ENCODE results near the gene PCED1A. TPM values are rescaled to one million over a fixed set of nuclear protein-coding genes. Genes with fewer than 3 reads are reported as not detected.
A peak's percentile ranks its signal among the peaks of the same experiment; 100 is the strongest.

PCED1A gene
- total RNA-seq, 5 donors from 2014 or later (not counting 1 experiment from before 2014, with no cell fraction given) = 65.1 to 111 (median 95.2) TPM

DNA sequence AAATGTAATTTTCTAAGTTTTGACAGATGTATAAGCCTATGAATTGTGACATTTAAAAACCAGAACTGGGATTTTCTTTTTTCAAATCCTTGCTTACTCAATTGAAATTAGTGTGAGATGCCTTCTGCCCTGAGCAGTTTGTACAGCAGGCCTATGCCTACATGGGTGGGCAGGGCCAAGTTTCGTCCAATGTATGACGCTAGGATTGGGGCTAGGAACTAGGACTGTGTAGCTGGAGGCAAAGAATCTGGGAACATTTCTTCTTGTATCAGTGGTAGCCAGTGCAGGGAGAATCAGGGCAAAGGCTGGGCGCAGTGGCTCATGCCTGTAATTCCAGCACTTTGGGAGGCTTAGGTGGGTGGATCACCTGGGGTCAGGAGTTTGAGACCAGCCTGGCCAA, 28.9 kb upstream of the PCED1A start:
- no peak overlapping the region for H3K4me3 ChIP-seq (ENCODE audit: control insufficient read depth in 1 of 2, extremely low read depth in 1 of 2, low read length in 1 of 2)
- peaks cover 41 to 57% (median 44%) of the 10 kb centered on the region in 3 donors for H3K4me1 Mint-ChIP-seq
- H3K27ac Mint-ChIP-seq = no peak overlapping the region
- WGBS (ENCODE audit: insufficient coverage) = 100% methylated on average over 3 of the region's 3 CpGs
- no peak for ATAC-seq (replicated peaks in 1 of 4)
- H3K27me3 ChIP-seq (replicated peaks in 1 of 2; ENCODE audit: control insufficient read depth in 2 of 2, extremely low read depth in 1 of 2, insufficient read depth in 2 of 2, low read length in 1 of 2) = peaks cover 0 to 3% of the 10 kb centered on the region in 2 experiments
- H3K27ac ChIP-seq (ENCODE audit: low read length) = no peak overlapping the region
- H3K36me3 ChIP-seq (ENCODE audit: control insufficient read depth in 2 of 2, extremely low read depth in 1 of 2, insufficient read depth in 1 of 2, low read length in 1 of 2) = peaks cover 0 to 11% of the 10 kb centered on the region in 2 donors
- no peaks in the 10 kb centered on the region for H3K9me3 Mint-ChIP-seq
- H3K36me3 Mint-ChIP-seq = peaks cover 6% of the 10 kb centered on the region
- ChIA-PET CTCF (no interaction called here), POLR2A (no interaction called here)
- no peaks in the 10 kb centered on the region for H3K9me3 ChIP-seq
- no peak overlapping the region for H3K4me3 Mint-ChIP-seq
- H3K27me3 Mint-ChIP-seq = no peaks in the 10 kb centered on the region
- peaks cover 14 to 60% of the 10 kb centered on the region in 2 experiments for H3K4me1 ChIP-seq (ENCODE audit: control insufficient read depth in 1 of 2, extremely low read depth in 1 of 2, insufficient read depth in 2 of 2, low read length in 2 of 2)
- DNase-seq = no peak

DNA sequence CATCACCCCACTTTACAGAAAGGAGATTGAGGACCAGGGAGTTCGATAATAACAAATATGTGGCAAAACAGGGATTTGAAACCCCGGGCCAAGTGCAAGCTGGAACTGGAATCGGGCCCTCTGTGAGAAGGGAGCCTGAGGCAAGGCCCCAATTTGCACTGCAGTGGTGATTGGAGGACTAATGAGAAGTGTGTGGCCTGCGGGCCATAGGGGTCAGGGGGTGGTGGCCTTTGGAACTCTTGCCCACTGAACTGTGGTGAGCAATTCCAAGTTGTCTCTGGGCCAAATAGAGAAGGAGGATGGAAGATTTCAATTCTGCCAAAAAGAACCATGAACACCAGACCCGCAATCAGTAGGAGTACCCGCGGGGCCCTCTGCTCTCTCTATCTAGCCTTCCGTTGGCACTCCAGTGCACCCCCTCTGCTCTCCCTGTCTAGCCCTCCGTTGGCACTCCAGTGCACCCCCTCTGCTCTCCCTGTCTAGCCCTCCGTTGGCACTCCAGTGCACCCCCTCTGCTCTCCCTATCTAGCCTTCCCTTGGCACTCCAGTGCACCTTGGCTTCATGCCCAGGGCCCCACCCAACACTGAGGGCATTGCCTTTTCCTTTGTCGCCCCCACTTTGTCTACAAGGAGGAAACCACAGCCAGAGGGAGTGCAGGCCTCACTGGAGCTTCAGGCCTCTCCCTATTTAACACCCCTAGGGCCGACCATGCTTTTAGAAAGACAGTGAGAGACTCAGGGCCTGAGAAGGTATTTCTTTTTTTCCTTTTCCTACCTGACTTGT, 26.8 kb upstream of the PCED1A start:
- H3K9me3 ChIP-seq = no peaks in the 10 kb centered on the region
- 83% methylated on average over 3 of the region's 12 CpGs for WGBS (ENCODE audit: insufficient coverage)
- peaks cover 7% of the 10 kb centered on the region for H3K36me3 Mint-ChIP-seq
- peak overlapping the region in 1 of 2 donors; percentile 65 for H3K27ac Mint-ChIP-seq
- CTCF ChIA-PET = interaction anchor here (0.6 to 1.1 kb wide), 3 partner anchors 15 to 216 kb away, joined by 4 to 6 read pairs (median 4); no protein-coding TSS in a partner anchor
- peaks cover 38 to 48% (median 40%) of the 10 kb centered on the region in 3 donors for H3K4me1 Mint-ChIP-seq
- no peak overlapping the region for H3K27ac ChIP-seq (ENCODE audit: low read length)
- no peak overlapping the region for H3K4me3 Mint-ChIP-seq
- H3K4me3 ChIP-seq (ENCODE audit: control insufficient read depth in 1 of 2, extremely low read depth in 1 of 2, low read length in 1 of 2) = no peak overlapping the region
- DNase-seq (no peak), ATAC-seq (replicated peaks in 1 of 4) (no peak)
- peaks cover 12 to 51% of the 10 kb centered on the region in 2 experiments for H3K4me1 ChIP-seq (ENCODE audit: control insufficient read depth in 1 of 2, extremely low read depth in 1 of 2, insufficient read depth in 2 of 2, low read length in 2 of 2)
- no peaks in the 10 kb centered on the region for H3K9me3 Mint-ChIP-seq
- peaks cover 1 to 21% of the 10 kb centered on the region in 2 donors for H3K36me3 ChIP-seq (ENCODE audit: control insufficient read depth in 2 of 2, extremely low read depth in 1 of 2, insufficient read depth in 1 of 2, low read length in 1 of 2)
- H3K27me3 Mint-ChIP-seq = no peaks in the 10 kb centered on the region
- peaks cover 0 to 3% of the 10 kb centered on the region in 2 experiments for H3K27me3 ChIP-seq (replicated peaks in 1 of 2; ENCODE audit: control insufficient read depth in 2 of 2, extremely low read depth in 1 of 2, insufficient read depth in 2 of 2, low read length in 1 of 2)
- POLR2A ChIA-PET = interaction anchor here in 1 of 2 donors (0.6 kb wide), 1 partner anchor 145 kb away, joined by 3 read pairs; no protein-coding TSS in a partner anchor

DNA sequence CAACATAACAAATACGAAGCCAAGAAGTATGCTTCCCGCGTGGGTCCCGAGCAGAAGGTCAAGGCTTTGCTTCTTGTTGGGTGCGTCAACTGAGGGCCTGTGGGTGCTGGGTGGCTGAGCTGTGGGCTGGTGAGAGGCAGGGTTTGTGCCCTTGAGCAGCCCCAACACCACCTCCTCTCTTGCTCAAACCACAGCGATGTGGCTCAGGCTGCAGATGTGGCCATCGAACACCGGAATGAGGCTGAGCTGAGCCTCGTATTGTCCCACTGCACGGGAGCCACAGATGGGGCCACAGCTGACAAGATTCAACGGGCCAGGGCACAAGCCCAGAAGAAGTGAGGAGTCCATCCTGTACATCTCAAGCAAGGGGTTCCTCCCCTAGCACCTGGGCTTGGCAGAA, 25.8 kb upstream of the PCED1A start:
- 57% methylated on average over 5 of the region's 11 CpGs for WGBS (ENCODE audit: insufficient coverage)
- CTCF ChIA-PET = interaction anchor here in 1 of 2 donors (1.1 kb wide), 2 partner anchors 14 to 134 kb away, joined by 4 read pairs; no protein-coding TSS in a partner anchor
- no peaks in the 10 kb centered on the region for H3K9me3 Mint-ChIP-seq
- Histone ChIP-seq H3K4me3 (ENCODE audit: control insufficient read depth in 1 of 2, extremely low read depth in 1 of 2, low read length in 1 of 2) (no peak overlapping the region), H3K27me3 (replicated peaks in 1 of 2; ENCODE audit: control insufficient read depth in 2 of 2, extremely low read depth in 1 of 2, insufficient read depth in 2 of 2, low read length in 1 of 2) (no peaks in the 10 kb centered on the region), H3K4me1 (ENCODE audit: control insufficient read depth in 1 of 2, extremely low read depth in 1 of 2, insufficient read depth in 2 of 2, low read length in 2 of 2) (peaks cover 10 to 42% of the 10 kb centered on the region in 2 experiments), H3K36me3 (ENCODE audit: control insufficient read depth in 2 of 2, extremely low read depth in 1 of 2, insufficient read depth in 1 of 2, low read length in 1 of 2) (peaks cover 4 to 31% of the 10 kb centered on the region in 2 donors), H3K27ac (ENCODE audit: low read length) (no peak overlapping the region), H3K9me3 (no peaks in the 10 kb centered on the region)
- H3K36me3 Mint-ChIP-seq = peaks cover 13% of the 10 kb centered on the region
- no peaks in the 10 kb centered on the region for H3K27me3 Mint-ChIP-seq
- DNase-seq (peak in 9 of 35 experiments; percentile 5 to 25 (median 16)), ATAC-seq (replicated peaks in 1 of 4) (peak in 3 of 4 experiments; percentile 11 to 27 (median 14))
- POLR2A ChIA-PET = interaction anchor here in 1 of 2 donors (0.6 kb wide), 2 partner anchors 180 to 354 kb away, joined by 4 to 5 read pairs; partner anchors contain the start of gene MRPS26
- peaks cover 32 to 41% (median 36%) of the 10 kb centered on the region in 3 donors for H3K4me1 Mint-ChIP-seq
- peak overlapping the region in 1 of 3 donors; percentile 55 for H3K4me3 Mint-ChIP-seq
- H3K27ac Mint-ChIP-seq = peak overlapping the region; percentile 18 to 82

DNA sequence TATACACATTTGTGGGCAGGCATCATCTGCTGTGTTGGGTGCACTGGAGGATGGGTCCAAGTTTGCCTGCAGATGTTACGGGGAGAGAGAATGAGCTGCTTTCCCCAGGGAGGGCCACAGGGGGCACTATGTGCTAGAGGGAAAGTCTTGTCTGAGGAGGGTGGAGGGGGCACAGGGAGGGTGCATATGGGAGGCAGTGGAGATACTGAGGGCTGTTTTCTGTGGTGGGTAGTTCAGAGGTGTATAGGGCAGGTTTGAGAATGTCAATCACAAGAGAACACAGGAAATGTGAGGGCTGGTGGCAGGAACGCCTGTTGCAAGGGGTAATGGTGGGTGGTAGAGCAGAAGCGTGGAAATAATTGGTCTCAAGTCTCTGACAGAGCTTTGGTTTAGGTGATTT, 25.2 kb upstream of the PCED1A start:
- DNase-seq = peak in 23 of 35 experiments; percentile 18 to 65 (median 50)
- Mint-ChIP-seq H3K27ac (peak overlapping the region; percentile 77 to 82), H3K27me3 (no peaks in the 10 kb centered on the region), H3K9me3 (no peaks in the 10 kb centered on the region), H3K36me3 (peaks cover 17% of the 10 kb centered on the region), H3K4me3 (peak overlapping the region in 1 of 3 donors; percentile 55), H3K4me1 (peaks cover 30 to 39% (median 34%) of the 10 kb centered on the region in 3 donors)
- H3K27ac ChIP-seq (ENCODE audit: low read length) = no peak overlapping the region
- H3K4me1 ChIP-seq (ENCODE audit: control insufficient read depth in 1 of 2, extremely low read depth in 1 of 2, insufficient read depth in 2 of 2, low read length in 2 of 2) = peaks cover 10 to 38% of the 10 kb centered on the region in 2 experiments
- peak; percentile 45 to 94 (median 71) for ATAC-seq (replicated peaks in 1 of 4)
- no peak overlapping the region for H3K4me3 ChIP-seq (ENCODE audit: control insufficient read depth in 1 of 2, extremely low read depth in 1 of 2, low read length in 1 of 2)
- ChIA-PET POLR2A (interaction anchor here in 1 of 2 donors (0.6 kb wide), 2 partner anchors 180 to 355 kb away, joined by 4 to 5 read pairs; partner anchors contain the start of gene MRPS26), CTCF (interaction anchor here in 1 of 2 donors (0.5 to 1.1 kb wide), 4 partner anchors 25 to 152 kb away, joined by 3 to 5 read pairs (median 4); partner anchors contain the start of genes PCED1A and VPS16)
- no peaks in the 10 kb centered on the region for H3K9me3 ChIP-seq
- H3K27me3 ChIP-seq (replicated peaks in 1 of 2; ENCODE audit: control insufficient read depth in 2 of 2, extremely low read depth in 1 of 2, insufficient read depth in 2 of 2, low read length in 1 of 2) = no peaks in the 10 kb centered on the region
- WGBS (ENCODE audit: insufficient coverage) = 67% methylated on average over 3 of the region's 3 CpGs
- peaks cover 4 to 37% of the 10 kb centered on the region in 2 donors for H3K36me3 ChIP-seq (ENCODE audit: control insufficient read depth in 2 of 2, extremely low read depth in 1 of 2, insufficient read depth in 1 of 2, low read length in 1 of 2)

DNA sequence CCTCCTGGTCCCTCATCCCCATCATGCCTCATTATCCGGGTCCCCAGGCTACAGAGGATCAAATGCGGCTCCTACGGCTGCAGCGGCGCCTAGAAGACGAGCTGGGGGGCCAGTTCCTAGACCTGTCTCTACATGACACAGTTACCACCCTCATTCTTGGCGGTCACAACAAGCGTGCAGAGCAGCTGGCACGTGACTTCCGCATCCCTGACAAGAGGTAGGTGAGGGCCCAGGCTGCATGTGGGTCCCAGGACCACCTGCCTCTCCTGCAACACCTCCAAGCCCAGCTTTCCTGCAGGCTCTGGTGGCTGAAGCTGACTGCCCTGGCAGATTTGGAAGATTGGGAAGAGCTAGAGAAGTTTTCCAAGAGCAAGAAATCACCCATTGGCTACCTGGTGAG, 24.6 kb upstream of the PCED1A start:
- DNase-seq (peak in 1 of 35 experiments; percentile 7), ATAC-seq (replicated peaks in 1 of 4) (no peak)
- H3K9me3 Mint-ChIP-seq = no peaks in the 10 kb centered on the region
- peaks cover 17% of the 10 kb centered on the region for H3K36me3 Mint-ChIP-seq
- CTCF ChIA-PET = interaction anchor here in 1 of 2 donors (0.5 to 0.9 kb wide), 2 partner anchors 119 to 151 kb away, joined by 3 to 5 read pairs; no protein-coding TSS in a partner anchor
- peaks cover 30 to 39% (median 34%) of the 10 kb centered on the region in 3 donors for H3K4me1 Mint-ChIP-seq
- no peaks in the 10 kb centered on the region for H3K27me3 Mint-ChIP-seq
- 93% methylated on average over 3 of the region's 10 CpGs for WGBS (ENCODE audit: insufficient coverage)
- Histone ChIP-seq H3K36me3 (ENCODE audit: control insufficient read depth in 2 of 2, extremely low read depth in 1 of 2, insufficient read depth in 1 of 2, low read length in 1 of 2) (peaks cover 4 to 42% of the 10 kb centered on the region in 2 donors), H3K27me3 (replicated peaks in 1 of 2; ENCODE audit: control insufficient read depth in 2 of 2, extremely low read depth in 1 of 2, insufficient read depth in 2 of 2, low read length in 1 of 2) (no peaks in the 10 kb centered on the region), H3K4me3 (ENCODE audit: control insufficient read depth in 1 of 2, extremely low read depth in 1 of 2, low read length in 1 of 2) (no peak overlapping the region), H3K9me3 (no peaks in the 10 kb centered on the region), H3K27ac (ENCODE audit: low read length) (peak overlapping the region; percentile 14), H3K4me1 (ENCODE audit: control insufficient read depth in 1 of 2, extremely low read depth in 1 of 2, insufficient read depth in 2 of 2, low read length in 2 of 2) (peaks cover 10 to 39% of the 10 kb centered on the region in 2 experiments)
- POLR2A ChIA-PET = no interaction called here
- peak overlapping the region; percentile 77 to 82 for H3K27ac Mint-ChIP-seq
- H3K4me3 Mint-ChIP-seq = peak overlapping the region in 1 of 3 donors; percentile 55

DNA sequence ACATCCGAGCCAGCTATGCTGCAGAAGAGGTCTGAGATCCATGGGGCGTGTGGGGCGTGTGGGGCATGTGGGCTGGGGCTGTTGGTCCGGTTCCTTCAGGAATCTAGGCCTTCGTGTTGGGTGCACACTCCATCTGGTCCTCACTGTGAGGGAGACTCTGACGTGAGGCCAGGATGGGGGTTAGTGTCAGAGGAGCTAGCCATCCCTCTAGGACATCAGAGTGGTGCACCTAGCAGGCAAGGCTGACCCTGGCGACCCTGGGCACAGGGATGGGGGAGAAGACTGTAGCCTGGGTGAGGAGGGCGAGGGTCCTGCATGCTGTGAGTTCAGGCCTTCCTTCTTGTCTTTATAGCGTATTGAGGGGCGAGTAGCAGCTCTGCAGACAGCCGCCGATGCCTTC, 24.2 kb upstream of the PCED1A start:
- DNase-seq (no peak), ATAC-seq (replicated peaks in 1 of 4) (no peak)
- ChIA-PET CTCF (no interaction called here), POLR2A (no interaction called here)
- Mint-ChIP-seq H3K36me3 (peaks cover 17% of the 10 kb centered on the region), H3K27ac (peak overlapping the region in 1 of 2 donors; percentile 82), H3K4me1 (peaks cover 30 to 39% (median 34%) of the 10 kb centered on the region in 3 donors), H3K27me3 (no peaks in the 10 kb centered on the region), H3K4me3 (no peak overlapping the region), H3K9me3 (no peaks in the 10 kb centered on the region)
- Histone ChIP-seq H3K4me1 (ENCODE audit: control insufficient read depth in 1 of 2, extremely low read depth in 1 of 2, insufficient read depth in 2 of 2, low read length in 2 of 2) (peaks cover 10 to 40% of the 10 kb centered on the region in 2 experiments), H3K27ac (ENCODE audit: low read length) (no peak overlapping the region), H3K27me3 (replicated peaks in 1 of 2; ENCODE audit: control insufficient read depth in 2 of 2, extremely low read depth in 1 of 2, insufficient read depth in 2 of 2, low read length in 1 of 2) (no peaks in the 10 kb centered on the region), H3K9me3 (no peaks in the 10 kb centered on the region), H3K36me3 (ENCODE audit: control insufficient read depth in 2 of 2, extremely low read depth in 1 of 2, insufficient read depth in 1 of 2, low read length in 1 of 2) (peaks cover 4 to 44% of the 10 kb centered on the region in 2 donors), H3K4me3 (ENCODE audit: control insufficient read depth in 1 of 2, extremely low read depth in 1 of 2, low read length in 1 of 2) (no peak overlapping the region)
- WGBS (ENCODE audit: insufficient coverage) = 97% methylated on average over 9 of the region's 12 CpGs

Data from T-cell (primary cell).